CD14-positive monocyte (primary cell): ENCODE data around the gene STUM. TPM values are rescaled to one million over a fixed set of nuclear protein-coding genes. Genes with fewer than 3 reads are reported as not detected.

ENCODE experiments used
- DNase-seq, 3 donors: peaks; one replicate each; pipeline ENCODE4 v3.0.0-alpha.2; 2011 to 2022
- H2AFZ ChIP-seq: 2 replicates; pipeline ENCODE4 v1.6.0; 2012; ENCODE audit warnings: mild to moderate bottlenecking, low read depth, low read length, inconsistent platforms; ENCODE audit not compliant: insufficient read depth, poor library complexity, severe bottlenecking
- H3K27ac ChIP-seq, 2 donors: 1 replicate in 1 of 2; 2 replicates in 1 of 2; pipeline ENCODE4 v1.5.1; 2012 to 2013; ENCODE audit warnings: low read length in 2 of 2, control low read depth in 1 of 2, inconsistent platforms in 1 of 2, low read depth in 1 of 2, mild to moderate bottlenecking in 1 of 2
- H3K27me3 ChIP-seq, 2 donors: one replicate each; pipeline versions ENCODE4 v1.6.0 to v1.6.1; 2011 to 2013; ENCODE audit warnings: low read length in 2 of 2; ENCODE audit not compliant: control insufficient read depth in 2 of 2, insufficient read depth in 2 of 2
- H3K36me3 ChIP-seq, 2 donors: replicated peaks in 1 of 2; 1 replicate in 1 of 2; 2 replicates in 1 of 2; pipeline versions ENCODE4 v1.5.1 to v1.6.1; 2012 to 2013; ENCODE audit warnings: low read length in 2 of 2, control low read depth in 1 of 2, inconsistent platforms in 1 of 2, mild to moderate bottlenecking in 1 of 2; ENCODE audit not compliant: insufficient read depth in 2 of 2, control insufficient read depth in 1 of 2
- H3K4me1 ChIP-seq, 2 donors: 1 replicate in 1 of 2; 2 replicates in 1 of 2; pipeline versions ENCODE4 v1.5.1 to v1.6.1; 2012 to 2013; ENCODE audit warnings: low read length in 2 of 2, control low read depth in 1 of 2, inconsistent platforms in 1 of 2, mild to moderate bottlenecking in 1 of 2, moderate library complexity in 1 of 2; ENCODE audit not compliant: insufficient read depth in 2 of 2, control insufficient read depth in 1 of 2
- H3K4me2 ChIP-seq: replicated peaks from 2 replicates; pipeline ENCODE3; 2012; ENCODE audit warnings: low read length, moderate library complexity, mild to moderate bottlenecking; ENCODE audit not compliant: poor library complexity, severe bottlenecking; ENCODE audit errors: extremely low read depth
- H3K4me3 ChIP-seq, 3 experiments: fragments of 200-600 bp in 1 of 3; sonication (generic) in 1 of 3; replicated peaks in 1 of 3; 1 replicate in 2 of 3; 2 replicates in 1 of 3; pipeline ENCODE4 v1.5.1; 2011 to 2013; ENCODE audit warnings: low read length in 3 of 3, mild to moderate bottlenecking in 3 of 3, control low read depth in 2 of 3, low read depth in 2 of 3, inconsistent platforms in 1 of 3, moderate library complexity in 1 of 3
- H3K79me2 ChIP-seq: 2 replicates; pipeline ENCODE4 v1.6.0; 2012; ENCODE audit warnings: mild to moderate bottlenecking, control low read depth, inconsistent platforms, low read length, moderate library complexity; ENCODE audit not compliant: insufficient read depth
- H3K9ac ChIP-seq: 2 replicates; pipeline ENCODE4 v1.6.0; 2017; ENCODE audit warnings: low read length, mild to moderate bottlenecking; ENCODE audit not compliant: insufficient read depth, poor library complexity, severe bottlenecking
- H3K9me3 ChIP-seq, 2 donors: replicated peaks in 1 of 2; 1 replicate in 1 of 2; 2 replicates in 1 of 2; pipeline versions ENCODE4 v1.5.1 to v1.6.1; 2012 to 2013; ENCODE audit warnings: low read length in 2 of 2, control low read depth in 1 of 2; ENCODE audit not compliant: control insufficient read depth in 1 of 2, insufficient read depth in 1 of 2
- H4K20me1 ChIP-seq: 2 replicates; pipeline ENCODE4 v1.6.0; 2012; ENCODE audit warnings: mild to moderate bottlenecking, low read length, control low read depth, moderate library complexity; ENCODE audit not compliant: insufficient read depth
- H3K27ac Mint-ChIP-seq, 7 donors: one replicate each; pipeline ENCODE4 v1.8.0; 2020; ENCODE audit warnings: mild to moderate bottlenecking in 7 of 7, mixed read lengths in 7 of 7, moderate library complexity in 6 of 7, inconsistent platforms in 2 of 7
- H3K27me3 Mint-ChIP-seq, 3 donors: one replicate each; pipeline ENCODE4 v1.8.0; 2021 to 2022; ENCODE audit warnings: low read depth in 3 of 3, mild to moderate bottlenecking in 3 of 3, mixed read lengths in 3 of 3, moderate library complexity in 3 of 3, inconsistent platforms in 1 of 3
- H3K36me3 Mint-ChIP-seq, 2 donors: one replicate each; pipeline ENCODE4 v1.8.0; 2020; ENCODE audit warnings: mixed read lengths in 2 of 2, inconsistent platforms in 1 of 2, mild to moderate bottlenecking in 1 of 2
- H3K4me1 Mint-ChIP-seq: one replicate; pipeline ENCODE4 v1.8.0; 2020; ENCODE audit warnings: mild to moderate bottlenecking, mixed read lengths
- H3K4me3 Mint-ChIP-seq, 2 donors: one replicate each; pipeline ENCODE4 v1.8.0; 2020; ENCODE audit warnings: mild to moderate bottlenecking in 2 of 2, mixed read lengths in 2 of 2, moderate library complexity in 1 of 2
- H3K9me3 Mint-ChIP-seq, 7 donors: one replicate each; pipeline ENCODE4 v1.8.0; 2020 to 2022; ENCODE audit warnings: mixed read lengths in 7 of 7, mild to moderate bottlenecking in 6 of 7, moderate library complexity in 6 of 7, inconsistent platforms in 2 of 7
- WGBS: methylation state at CpG from one replicate; pipeline ENCODE4 v1.1.5; 2013; ENCODE audit warnings: missing lambda C conversion rate; ENCODE audit not compliant: insufficient coverage; 5-methylcytosine and 5-hydroxymethylcytosine counted together
- intact Hi-C, 2 donors: fragments of 100-400 bp; cut with micrococcal nuclease; formaldehyde crosslinking; loops; one replicate each; pipeline versions ENCODE4 v1.15.0 to v1.15.1; 2023
- polyA plus RNA-seq, 3 donors: library from polyadenylated mRNA; depleted of rRNA in 1 of 3; unstranded in 2 of 3; stranded (reverse) in 1 of 3; fragments of 300-500 nt in 2 of 3; fragments of >200 nt in 1 of 3; fragmentation: Illumina TruSeq in 2 of 3; gene quantifications; 1 replicate in 2 of 3; 2 replicates in 1 of 3; pipeline ENCODE4 v1.2.3, GENCODE V29; 2012 to 2021
- TF ChIP-seq, protein P1 (sequence below): fragments of 200-600 bp; IDR thresholded peaks from one replicate; pipeline ENCODE4 v1.8.0; 2022; ENCODE audit warnings: antibody characterized with exemption, mild to moderate bottlenecking

Gene STUM
- polyA plus RNA-seq, 3 donors, result not detected

DNA sequence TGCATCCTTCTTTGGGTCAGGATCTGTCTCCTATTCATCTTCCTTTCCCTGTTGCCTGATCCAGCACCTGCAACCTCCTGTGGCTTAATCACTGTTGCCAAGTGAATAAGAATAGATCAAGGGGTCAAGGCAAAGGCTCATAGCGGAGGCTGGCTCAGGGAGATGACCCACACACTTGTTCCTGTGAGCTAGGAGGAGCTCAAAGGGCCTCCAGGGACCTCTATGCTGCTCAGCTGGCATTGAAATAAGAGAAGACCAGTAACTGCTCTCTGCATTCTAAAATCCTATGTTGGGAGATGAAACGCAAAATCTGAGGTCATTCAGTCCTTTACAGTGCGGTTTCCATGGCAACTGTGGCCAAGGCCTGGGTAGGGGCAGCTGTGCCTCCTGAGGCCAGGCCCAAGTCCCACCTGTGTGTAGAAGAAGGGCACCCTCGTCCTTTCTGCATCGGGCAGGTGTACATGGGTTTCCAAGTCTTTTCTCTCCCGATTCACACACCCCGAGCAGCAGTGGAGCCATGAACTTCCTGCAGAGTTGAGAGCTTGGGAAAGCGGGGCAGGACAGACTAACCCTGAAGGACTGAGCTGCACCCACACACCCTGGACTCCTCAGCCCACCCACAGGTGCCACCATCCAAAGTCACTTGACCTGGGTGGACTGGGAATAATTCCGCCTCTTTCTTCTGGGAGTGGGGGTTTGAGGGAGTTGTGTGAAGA is 27.8 kb upstream of the STUM start:
- no peaks in the 10 kb centered on the region for H3K79me2 ChIP-seq
- H3K36me3 ChIP-seq, result no peaks in the 10 kb centered on the region
- no peak overlapping the region for H3K4me2 ChIP-seq
- no peaks in the 10 kb centered on the region for H4K20me1 ChIP-seq
- Mint-ChIP-seq H3K4me3 (no peak overlapping the region), H3K36me3 (no peaks in the 10 kb centered on the region), H3K9me3 (peaks cover under 1 to 9% (median 2%) of the 10 kb centered on the region in 7 donors), H3K4me1 (no peaks in the 10 kb centered on the region), H3K27me3 (peaks cover 5 to 11% (median 7%) of the 10 kb centered on the region in 3 donors), H3K27ac (no peak overlapping the region)
- no peaks in the 10 kb centered on the region for H3K4me1 ChIP-seq
- H3K4me3 ChIP-seq, result no peak overlapping the region
- H2AFZ ChIP-seq, result no peak overlapping the region
- DNase-seq, result no peak
- no peak overlapping the region for H3K9ac ChIP-seq
- H3K27me3 ChIP-seq, result no peaks in the 10 kb centered on the region
- intact Hi-C loops, result no loop called here
- H3K27ac ChIP-seq, result no peak overlapping the region
- 94% methylated on average over 8 of the region's 9 CpGs for WGBS
- TF ChIP-seq, protein P1, sequence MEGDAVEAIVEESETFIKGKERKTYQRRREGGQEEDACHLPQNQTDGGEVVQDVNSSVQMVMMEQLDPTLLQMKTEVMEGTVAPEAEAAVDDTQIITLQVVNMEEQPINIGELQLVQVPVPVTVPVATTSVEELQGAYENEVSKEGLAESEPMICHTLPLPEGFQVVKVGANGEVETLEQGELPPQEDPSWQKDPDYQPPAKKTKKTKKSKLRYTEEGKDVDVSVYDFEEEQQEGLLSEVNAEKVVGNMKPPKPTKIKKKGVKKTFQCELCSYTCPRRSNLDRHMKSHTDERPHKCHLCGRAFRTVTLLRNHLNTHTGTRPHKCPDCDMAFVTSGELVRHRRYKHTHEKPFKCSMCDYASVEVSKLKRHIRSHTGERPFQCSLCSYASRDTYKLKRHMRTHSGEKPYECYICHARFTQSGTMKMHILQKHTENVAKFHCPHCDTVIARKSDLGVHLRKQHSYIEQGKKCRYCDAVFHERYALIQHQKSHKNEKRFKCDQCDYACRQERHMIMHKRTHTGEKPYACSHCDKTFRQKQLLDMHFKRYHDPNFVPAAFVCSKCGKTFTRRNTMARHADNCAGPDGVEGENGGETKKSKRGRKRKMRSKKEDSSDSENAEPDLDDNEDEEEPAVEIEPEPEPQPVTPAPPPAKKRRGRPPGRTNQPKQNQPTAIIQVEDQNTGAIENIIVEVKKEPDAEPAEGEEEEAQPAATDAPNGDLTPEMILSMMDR, result no peak
- peaks cover under 1 to 4% of the 10 kb centered on the region in 2 donors for H3K9me3 ChIP-seq

DNA sequence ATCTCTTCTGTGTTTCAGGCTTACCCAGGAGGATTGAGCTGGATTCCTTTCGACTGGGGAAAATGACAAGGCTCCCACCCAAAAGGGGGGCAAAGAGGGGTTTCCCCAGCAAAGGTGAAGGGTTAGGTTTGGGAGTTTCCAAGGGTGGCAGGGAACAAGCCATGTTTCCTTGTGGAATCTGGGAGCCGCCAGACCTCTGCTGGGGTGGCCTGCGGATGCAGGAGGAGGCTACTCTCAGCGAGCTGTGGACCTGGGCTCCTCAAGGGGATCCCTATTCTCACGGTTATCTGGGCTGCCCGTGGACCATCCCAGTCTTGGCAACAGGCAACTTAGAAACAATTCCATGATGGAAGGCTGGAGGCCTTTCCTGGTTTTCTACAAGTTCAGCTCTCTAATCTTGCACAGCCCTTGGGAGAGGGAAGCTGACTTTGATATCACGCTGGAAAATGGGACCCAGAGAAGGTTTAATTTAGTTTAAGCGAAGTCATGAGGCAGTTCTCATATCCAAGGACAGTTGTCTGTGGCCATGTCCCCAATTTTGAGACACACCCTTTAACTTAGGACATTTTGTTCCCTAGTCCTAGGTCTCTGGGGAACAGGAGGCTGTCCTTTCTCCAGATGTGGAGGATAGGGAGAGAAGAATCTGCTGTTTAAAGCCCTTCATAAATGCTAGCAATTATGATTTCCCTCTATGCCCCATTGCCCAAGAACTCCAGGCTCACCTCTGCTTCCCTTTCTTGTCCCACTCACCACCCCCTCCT is 24.7 kb upstream of the STUM start:
- no peaks in the 10 kb centered on the region for H3K4me1 ChIP-seq
- H3K9me3 Mint-ChIP-seq, result peaks cover 2 to 15% (median 6%) of the 10 kb centered on the region in 7 donors
- H3K4me2 ChIP-seq, result no peak overlapping the region
- H3K9ac ChIP-seq, result no peak overlapping the region
- 96% methylated on average over 4 of the region's 8 CpGs for WGBS
- H3K79me2 ChIP-seq, result no peaks in the 10 kb centered on the region
- H3K27ac ChIP-seq, result no peak overlapping the region
- no peak for DNase-seq
- no peak overlapping the region for H3K4me3 ChIP-seq
- no peaks in the 10 kb centered on the region for H3K4me1 Mint-ChIP-seq
- no peak overlapping the region for H2AFZ ChIP-seq
- no peak overlapping the region for H3K27ac Mint-ChIP-seq
- TF ChIP-seq, protein P1, result no peak
- intact Hi-C loops, result no loop called here
- H3K27me3 ChIP-seq, result no peaks in the 10 kb centered on the region
- H3K9me3 ChIP-seq, result peaks cover 4% of the 10 kb centered on the region in 2 donors
- H4K20me1 ChIP-seq, result no peaks in the 10 kb centered on the region
- H3K36me3 ChIP-seq, result no peaks in the 10 kb centered on the region
- no peak overlapping the region for H3K4me3 Mint-ChIP-seq
- H3K36me3 Mint-ChIP-seq, result no peaks in the 10 kb centered on the region
- peaks cover 3 to 7% (median 5%) of the 10 kb centered on the region in 3 donors for H3K27me3 Mint-ChIP-seq
